ENCODE results near the gene PGLYRP1.

Gene PGLYRP1

GRCh38 chr19:46066471-46066870 lies 43.6 kb upstream of the PGLYRP1 start:
- TF ChIP-seq ZBTB7A (IDR thresholded peaks at IDR 0.05; ENCODE audit: low read depth) (no peak), FOXM1 (IDR thresholded peaks at IDR 0.05; ENCODE audit: borderline replicate concordance, low read depth) (no peak), TEAD4 (IDR thresholded peaks at IDR 0.05) (no peak), NFIC (IDR thresholded peaks at IDR 0.05) (no peak), CREB1 (IDR thresholded peaks at IDR 0.05; ENCODE audit: low read depth) (no peak), TCF12 (IDR thresholded peaks at IDR 0.05; ENCODE audit: low read depth) (no peak), EGR1 (IDR thresholded peaks at IDR 0.05) (no peak), TAF1 (IDR thresholded peaks at IDR 0.05; ENCODE audit: low read depth) (no peak)
- TF ChIP-seq, protein P1, sequence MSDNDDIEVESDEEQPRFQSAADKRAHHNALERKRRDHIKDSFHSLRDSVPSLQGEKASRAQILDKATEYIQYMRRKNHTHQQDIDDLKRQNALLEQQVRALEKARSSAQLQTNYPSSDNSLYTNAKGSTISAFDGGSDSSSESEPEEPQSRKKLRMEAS (IDR thresholded peaks at IDR 0.05), result no peak
- TF ChIP-seq, protein P2, sequence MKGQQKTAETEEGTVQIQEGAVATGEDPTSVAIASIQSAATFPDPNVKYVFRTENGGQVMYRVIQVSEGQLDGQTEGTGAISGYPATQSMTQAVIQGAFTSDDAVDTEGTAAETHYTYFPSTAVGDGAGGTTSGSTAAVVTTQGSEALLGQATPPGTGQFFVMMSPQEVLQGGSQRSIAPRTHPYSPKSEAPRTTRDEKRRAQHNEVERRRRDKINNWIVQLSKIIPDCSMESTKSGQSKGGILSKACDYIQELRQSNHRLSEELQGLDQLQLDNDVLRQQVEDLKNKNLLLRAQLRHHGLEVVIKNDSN (IDR thresholded peaks at IDR 0.05), result no peak

- TF ChIP-seq TCF12 (IDR thresholded peaks at IDR 0.05; ENCODE audit: low read depth) (no peak), YY1 (IDR thresholded peaks at IDR 0.05; ENCODE audit: low read depth) (no peak), CREB1 (IDR thresholded peaks at IDR 0.05; ENCODE audit: low read depth) (no peak), EP300 (IDR thresholded peaks at IDR 0.05; ENCODE audit: borderline replicate concordance) (no peak), TEAD4 (IDR thresholded peaks at IDR 0.05) (no peak), TAF1 (IDR thresholded peaks at IDR 0.05; ENCODE audit: low read depth) (no peak), ZBTB7A (IDR thresholded peaks at IDR 0.05; ENCODE audit: low read depth) (no peak), EGR1 (IDR thresholded peaks at IDR 0.05) (no peak), NFIC (IDR thresholded peaks at IDR 0.05) (no peak), CEBPB (IDR thresholded peaks at IDR 0.05) (no peak), REST (IDR thresholded peaks at IDR 0.05; ENCODE audit: low read depth) (no peak), FOXM1 (IDR thresholded peaks at IDR 0.05; ENCODE audit: borderline replicate concordance, low read depth) (no peak), RAD21 (IDR thresholded peaks at IDR 0.05; ENCODE audit: low read depth) (no peak)
- TF ChIP-seq, protein P2 (IDR thresholded peaks at IDR 0.05), result no peak
- TF ChIP-seq, protein P1 (IDR thresholded peaks at IDR 0.05), result no peak
Observed at GRCh38 chr19:46065486-46066071, 42.7 kb upstream of the PGLYRP1 start.

GRCh38 chr19:46063201-46063600 lies 40.3 kb upstream of the PGLYRP1 start:
- TF ChIP-seq EGR1 (IDR thresholded peaks at IDR 0.05) (no peak), REST (IDR thresholded peaks at IDR 0.05; ENCODE audit: low read depth) (no peak), CREB1 (IDR thresholded peaks at IDR 0.05; ENCODE audit: low read depth) (no peak), FOXM1 (IDR thresholded peaks at IDR 0.05; ENCODE audit: borderline replicate concordance, low read depth) (no peak), EP300 (IDR thresholded peaks at IDR 0.05; ENCODE audit: borderline replicate concordance) (no peak), RAD21 (IDR thresholded peaks at IDR 0.05; ENCODE audit: low read depth) (no peak), TAF1 (IDR thresholded peaks at IDR 0.05; ENCODE audit: low read depth) (no peak), NFIC (IDR thresholded peaks at IDR 0.05) (no peak), TEAD4 (IDR thresholded peaks at IDR 0.05) (no peak), ZBTB7A (IDR thresholded peaks at IDR 0.05; ENCODE audit: low read depth) (no peak)
- TF ChIP-seq, protein P1 (IDR thresholded peaks at IDR 0.05), result no peak
- TF ChIP-seq, protein P2 (IDR thresholded peaks at IDR 0.05), result no peak

DNA sequence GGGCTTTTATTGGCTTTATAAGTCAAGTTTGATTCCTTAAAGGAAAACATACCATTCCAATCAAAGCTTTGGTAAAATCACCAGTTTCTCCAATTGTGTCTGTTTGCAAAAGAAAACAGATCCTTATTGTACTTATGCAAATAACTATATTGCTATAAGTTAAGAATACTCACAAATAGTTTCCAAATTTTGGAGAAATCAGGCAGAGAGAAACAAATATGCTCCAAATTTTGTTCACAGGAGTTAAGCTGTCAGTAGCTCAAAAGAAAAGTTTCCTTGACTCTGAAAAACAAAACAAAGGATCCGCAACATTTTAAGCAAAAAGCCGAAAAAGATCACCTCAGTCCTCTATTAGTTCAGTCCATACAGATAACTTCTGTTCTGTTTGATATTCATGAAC lies 37.2 kb upstream of the PGLYRP1 start:
- TF ChIP-seq REST (IDR thresholded peaks at IDR 0.05; ENCODE audit: low read depth) (no peak), ZBTB7A (IDR thresholded peaks at IDR 0.05; ENCODE audit: low read depth) (no peak), CREB1 (IDR thresholded peaks at IDR 0.05; ENCODE audit: low read depth) (no peak), TEAD4 (IDR thresholded peaks at IDR 0.05) (no peak), EP300 (IDR thresholded peaks at IDR 0.05; ENCODE audit: borderline replicate concordance) (no peak), FOXM1 (IDR thresholded peaks at IDR 0.05; ENCODE audit: borderline replicate concordance, low read depth) (no peak), YY1 (IDR thresholded peaks at IDR 0.05; ENCODE audit: low read depth) (no peak), TCF12 (IDR thresholded peaks at IDR 0.05; ENCODE audit: low read depth) (no peak), NFIC (IDR thresholded peaks at IDR 0.05) (no peak), EGR1 (IDR thresholded peaks at IDR 0.05) (no peak), TAF1 (IDR thresholded peaks at IDR 0.05; ENCODE audit: low read depth) (no peak), RAD21 (IDR thresholded peaks at IDR 0.05; ENCODE audit: low read depth) (no peak), CEBPB (IDR thresholded peaks at IDR 0.05) (no peak)
- TF ChIP-seq, protein P1 (IDR thresholded peaks at IDR 0.05), result no peak
- TF ChIP-seq, protein P2 (IDR thresholded peaks at IDR 0.05), result no peak

All from Ishikawa (cell line).